OCI-LY1 (cell line): ENCODE data around the gene ORMDL3.

Experiments used
- H2AFZ ChIP-seq: fragments of 200-600 bp; sonication (generic), shearing (Covaris generic); 2 replicates; pipeline ENCODE4 v1.6.0; 2014; ENCODE audit warnings: antibody characterized with exemption, mild to moderate bottlenecking, low read length
- H3F3A ChIP-seq: fragments of 200-600 bp; sonication (generic), shearing (Covaris generic); 2 replicates; pipeline ENCODE4 v1.6.0; 2014; ENCODE audit warnings: mild to moderate bottlenecking, antibody characterized with exemption, low read length, moderate library complexity; ENCODE audit not compliant: insufficient read depth
- H3K27ac ChIP-seq: fragments of 200-600 bp; sonication (generic); 2 replicates; pipeline ENCODE4 v1.5.1; 2014; ENCODE audit warnings: low read length, mixed run types, mild to moderate bottlenecking, low read depth; ENCODE audit not compliant: poor library complexity, severe bottlenecking
- H3K27me3 ChIP-seq: fragments of 200-600 bp; sonication (generic); 2 replicates; pipeline ENCODE4 v1.6.0; 2014; ENCODE audit warnings: antibody characterized with exemption, mild to moderate bottlenecking, low read length, moderate library complexity; ENCODE audit not compliant: insufficient read depth
- H3K36me3 ChIP-seq: fragments of 200-600 bp; sonication (generic); 2 replicates; pipeline ENCODE4 v1.6.1; 2014; ENCODE audit warnings: mild to moderate bottlenecking, antibody characterized with exemption, low read length, moderate library complexity, mixed read lengths; ENCODE audit not compliant: insufficient read depth
- H3K4me1 ChIP-seq: fragments of 200-600 bp; sonication (generic); 2 replicates; pipeline ENCODE4 v1.5.1; 2014; ENCODE audit warnings: mild to moderate bottlenecking, low read length, moderate library complexity; ENCODE audit not compliant: insufficient read depth, severe bottlenecking
- H3K4me2 ChIP-seq: fragments of 200-600 bp; sonication (generic), shearing (Covaris generic); 2 replicates; pipeline ENCODE4 v1.6.1; 2014; ENCODE audit warnings: low read length
- H3K4me3 ChIP-seq: fragments of 200-600 bp; sonication (generic); 2 replicates; pipeline ENCODE4 v1.5.1; 2014; ENCODE audit warnings: low read length, low read depth, mild to moderate bottlenecking, mixed read lengths; ENCODE audit not compliant: poor library complexity, severe bottlenecking
- H3K79me2 ChIP-seq: fragments of 200-600 bp; shearing (Covaris generic); 2 replicates; pipeline ENCODE4 v1.6.1; 2016; ENCODE audit warnings: mixed run types, low read length, mixed read lengths; ENCODE audit not compliant: insufficient read depth
- H3K9ac ChIP-seq: fragments of 200-600 bp; sonication (generic), shearing (Covaris generic); 2 replicates; pipeline ENCODE4 v1.6.1; 2014; ENCODE audit warnings: mild to moderate bottlenecking, low read length, mixed read lengths
- H3K9me2 ChIP-seq: fragments of 200-600 bp; sonication (generic), shearing (Covaris generic); 2 replicates; pipeline ENCODE4 v1.6.1; 2014; ENCODE audit warnings: low read depth, mild to moderate bottlenecking, low read length, mixed read lengths
- H3K9me3 ChIP-seq: fragments of 200-600 bp; shearing (Covaris generic); 2 replicates; pipeline ENCODE4 v1.6.1; 2014; ENCODE audit warnings: low read length, mixed read lengths
- H4K20me1 ChIP-seq: fragments of 200-600 bp; sonication (generic), shearing (Covaris generic); 2 replicates; pipeline ENCODE4 v1.6.0; 2016; ENCODE audit warnings: mild to moderate bottlenecking, low read length; ENCODE audit not compliant: insufficient read depth
- EZH2 ChIP-seq: fragments of 200-600 bp; sonication (generic), shearing (Covaris generic); IDR thresholded peaks from 2 replicates; pipeline ENCODE4 v1.8.0; 2017; ENCODE audit warnings: borderline replicate concordance, mixed run types, mild to moderate bottlenecking, antibody characterized with exemption, low read length, moderate library complexity, mixed read lengths
- TF ChIP-seq, protein P1 (sequence below): fragments of 200-600 bp; sonication (generic), shearing (Covaris generic); IDR thresholded peaks from 2 replicates; pipeline ENCODE4 v1.5.1; 2017; ENCODE audit warnings: mild to moderate bottlenecking, antibody characterized with exemption, low read length, moderate library complexity, mixed read lengths

The ORMDL3 gene

DNA sequence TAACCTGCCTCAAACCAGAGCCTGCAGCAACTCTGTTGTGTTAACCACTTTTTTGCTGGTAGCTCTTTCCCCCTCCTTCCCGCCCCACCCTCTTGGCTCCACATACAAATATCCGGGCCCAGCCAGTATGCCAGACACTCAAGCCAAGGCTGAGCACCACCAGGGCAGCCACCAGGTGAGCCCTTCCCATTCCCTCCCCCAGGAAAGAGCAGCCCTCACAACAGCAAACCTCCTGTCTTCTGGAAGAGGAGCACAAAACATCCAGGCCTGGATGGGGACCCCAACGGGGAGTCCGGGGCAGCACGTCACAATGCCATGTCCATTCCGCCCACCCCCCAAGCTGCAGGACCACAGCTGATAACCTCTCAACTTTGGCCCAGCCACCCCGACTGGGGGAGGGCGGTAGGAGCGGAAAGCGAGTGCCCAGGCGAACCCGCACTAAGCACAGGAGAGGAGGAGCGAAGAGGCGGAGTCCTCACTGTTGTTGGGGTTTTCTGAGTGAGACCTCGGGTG lies 757 bp downstream of the ORMDL3 start:
- Histone ChIP-seq H3K79me2 (peaks cover 24% of the 10 kb centered on the region), H3K4me1 (peaks cover 52% of the 10 kb centered on the region), H3K36me3 (peaks cover 27% of the 10 kb centered on the region), H3K4me2 (peak overlapping the region; percentile 88), H3F3A (no peaks in the 10 kb centered on the region), H2AFZ (no peak overlapping the region), H3K27me3 (no peaks in the 10 kb centered on the region), H3K27ac (peak overlapping the region; percentile 83), H3K4me3 (peak overlapping the region; percentile 78), H3K9me2 (no peaks in the 10 kb centered on the region), H3K9ac (peak overlapping the region; percentile 76), H3K9me3 (no peaks in the 10 kb centered on the region), H4K20me1 (no peaks in the 10 kb centered on the region)
- TF ChIP-seq, protein P1, sequence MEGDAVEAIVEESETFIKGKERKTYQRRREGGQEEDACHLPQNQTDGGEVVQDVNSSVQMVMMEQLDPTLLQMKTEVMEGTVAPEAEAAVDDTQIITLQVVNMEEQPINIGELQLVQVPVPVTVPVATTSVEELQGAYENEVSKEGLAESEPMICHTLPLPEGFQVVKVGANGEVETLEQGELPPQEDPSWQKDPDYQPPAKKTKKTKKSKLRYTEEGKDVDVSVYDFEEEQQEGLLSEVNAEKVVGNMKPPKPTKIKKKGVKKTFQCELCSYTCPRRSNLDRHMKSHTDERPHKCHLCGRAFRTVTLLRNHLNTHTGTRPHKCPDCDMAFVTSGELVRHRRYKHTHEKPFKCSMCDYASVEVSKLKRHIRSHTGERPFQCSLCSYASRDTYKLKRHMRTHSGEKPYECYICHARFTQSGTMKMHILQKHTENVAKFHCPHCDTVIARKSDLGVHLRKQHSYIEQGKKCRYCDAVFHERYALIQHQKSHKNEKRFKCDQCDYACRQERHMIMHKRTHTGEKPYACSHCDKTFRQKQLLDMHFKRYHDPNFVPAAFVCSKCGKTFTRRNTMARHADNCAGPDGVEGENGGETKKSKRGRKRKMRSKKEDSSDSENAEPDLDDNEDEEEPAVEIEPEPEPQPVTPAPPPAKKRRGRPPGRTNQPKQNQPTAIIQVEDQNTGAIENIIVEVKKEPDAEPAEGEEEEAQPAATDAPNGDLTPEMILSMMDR, result no peak
- no peak for TF ChIP-seq EZH2

- Histone ChIP-seq H3K4me1 (peaks cover 56% of the 10 kb centered on the region), H3K27me3 (no peaks in the 10 kb centered on the region), H3K9ac (peak overlapping the region; percentile 76), H3K9me3 (no peaks in the 10 kb centered on the region), H3K27ac (peak overlapping the region; percentile 83), H3K36me3 (peaks cover 32% of the 10 kb centered on the region), H4K20me1 (no peaks in the 10 kb centered on the region), H3K79me2 (peaks cover 24% of the 10 kb centered on the region), H3K4me3 (peak overlapping the region; percentile 78), H2AFZ (no peak overlapping the region), H3K9me2 (no peaks in the 10 kb centered on the region), H3K4me2 (peak overlapping the region; percentile 88), H3F3A (no peaks in the 10 kb centered on the region)
- TF ChIP-seq EZH2, result no peak
- TF ChIP-seq, protein P1, result no peak
Measured at GRCh38 chr17:39926135-39926587, 1.2 kb downstream of the ORMDL3 start.

DNA sequence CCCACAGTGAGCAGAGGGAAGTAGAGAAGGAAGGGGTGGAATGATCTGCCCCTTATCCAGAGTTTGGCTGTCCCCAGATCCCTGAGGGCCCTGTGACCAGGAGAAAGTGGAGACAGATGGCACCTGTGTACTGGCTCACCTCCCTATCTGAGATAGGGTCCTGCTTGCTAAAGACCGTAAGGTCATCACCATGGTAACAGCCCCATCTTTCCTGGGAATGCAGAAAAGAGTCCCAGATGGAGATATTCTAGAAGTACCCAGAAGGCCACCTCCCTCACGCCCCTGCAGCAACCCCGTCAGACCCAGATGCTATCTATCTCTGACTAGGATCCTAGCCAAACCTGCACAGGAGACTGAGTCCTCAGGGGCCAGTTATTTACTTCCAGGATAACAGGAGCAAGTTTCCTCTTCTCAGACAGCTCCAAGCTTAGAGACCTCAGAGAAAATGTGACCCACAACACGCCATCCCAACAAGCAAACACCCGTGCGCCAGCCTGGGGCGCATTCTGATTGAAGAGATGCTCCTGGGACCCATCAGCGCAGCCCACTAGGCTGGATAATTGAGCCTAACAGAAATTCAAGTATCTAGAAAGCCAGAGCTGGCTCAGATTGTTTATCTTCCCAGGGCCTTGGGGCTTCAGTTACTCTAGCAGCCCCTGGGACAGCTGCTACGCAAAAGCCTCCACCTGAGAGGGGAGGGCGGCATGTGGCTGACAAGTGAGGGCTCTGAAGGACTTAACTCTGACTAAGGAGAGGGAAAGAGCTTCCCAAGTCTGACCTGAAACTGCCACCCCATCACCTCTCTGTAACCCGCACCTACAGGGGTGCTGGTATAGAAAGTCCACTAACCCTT lies 1.9 kb downstream of the ORMDL3 start:
- peak overlapping the region; percentile 76 for H3K9ac ChIP-seq
- TF ChIP-seq, protein P1, result no peak
- TF ChIP-seq EZH2, result no peak
- peaks cover 60% of the 10 kb centered on the region for H3K4me1 ChIP-seq

More for the DNA sequence above, 1.9 kb downstream of the ORMDL3 start:
- Histone ChIP-seq H3K27me3 (no peaks in the 10 kb centered on the region), H3K79me2 (peaks cover 24% of the 10 kb centered on the region), H3K9me3 (no peaks in the 10 kb centered on the region), H3K4me2 (peak overlapping the region; percentile 88), H3K27ac (peak overlapping the region; percentile 83), H4K20me1 (no peaks in the 10 kb centered on the region), H3K36me3 (peaks cover 39% of the 10 kb centered on the region), H2AFZ (no peak overlapping the region), H3K9me2 (no peaks in the 10 kb centered on the region), H3K4me3 (peak overlapping the region; percentile 78), H3F3A (no peaks in the 10 kb centered on the region)
